GM12878 (cell line): ENCODE data around the gene DDX39B. TPM values are rescaled to one million over a fixed set of nuclear protein-coding genes. Genes with fewer than 3 reads are reported as not detected.

Experiments
- CBX5 ChIP-seq: sonication (generic); IDR thresholded peaks from 2 replicates; pipeline ENCODE4 v1.6.1; 2016; ENCODE audit warnings: low read depth, moderate library complexity, mild to moderate bottlenecking, inconsistent platforms
- E2F8 ChIP-seq: fragments of 450-650 bp; IDR thresholded peaks from 2 replicates; pipeline ENCODE4 v1.6.1; 2018; ENCODE audit warnings: mild to moderate bottlenecking, low read depth, moderate library complexity; ENCODE audit not compliant: partially characterized antibody
- E4F1 ChIP-seq: fragments of 450-650 bp; IDR thresholded peaks from 2 replicates; pipeline ENCODE4 v1.6.1; 2018; ENCODE audit warnings: borderline replicate concordance, mild to moderate bottlenecking; ENCODE audit not compliant: partially characterized antibody
- FOXK2 ChIP-seq: fragments of 450-650 bp; IDR thresholded peaks from 2 replicates; pipeline ENCODE4 v1.6.1; 2017; ENCODE audit warnings: mild to moderate bottlenecking, moderate library complexity
- HCFC1 ChIP-seq: fragments of 150-350 bp; IDR thresholded peaks from 2 replicates; pipeline ENCODE4 v1.6.1; 2014; ENCODE audit warnings: low read length
- NFIC ChIP-seq: IDR thresholded peaks from 2 replicates; pipeline ENCODE4 v1.6.1; 2012; ENCODE audit warnings: low read depth, mild to moderate bottlenecking, inconsistent platforms, low read length, moderate library complexity
- NFYA ChIP-seq: IDR thresholded peaks from 2 replicates; pipeline ENCODE4 v1.6.1; 2011; ENCODE audit warnings: low read depth, mild to moderate bottlenecking, low read length, improper control_type of control experiment, borderline replicate concordance
- RELB ChIP-seq: fragments of 450-650 bp; IDR thresholded peaks from 2 replicates; pipeline ENCODE4 v1.6.1; 2017; ENCODE audit warnings: low read depth, mild to moderate bottlenecking, moderate library complexity
- RFX5 ChIP-seq: IDR thresholded peaks from 2 replicates; pipeline ENCODE4 v1.6.1; 2011; ENCODE audit warnings: low read depth, low read length, improper control_type of control experiment
- SIX5 ChIP-seq: IDR thresholded peaks from 2 replicates; pipeline ENCODE4 v1.6.1; 2011; ENCODE audit warnings: mild to moderate bottlenecking, low read depth, low read length, moderate library complexity; ENCODE audit not compliant: severe bottlenecking
- SREBF1 ChIP-seq: IDR thresholded peaks from 2 replicates; pipeline ENCODE4 v1.6.1; 2012; ENCODE audit warnings: mild to moderate bottlenecking, low read length
- ZBTB40 ChIP-seq: fragments of 450-650 bp; IDR thresholded peaks from 2 replicates; pipeline ENCODE4 v1.6.1; 2016; ENCODE audit warnings: mild to moderate bottlenecking, moderate library complexity, borderline replicate concordance
- ZNF592 ChIP-seq: fragments of 450-650 bp; IDR thresholded peaks from 2 replicates; pipeline ENCODE4 v1.6.1; 2017; ENCODE audit warnings: mild to moderate bottlenecking, moderate library complexity
- polyA plus RNA-seq, 11 experiments: library from polyadenylated mRNA; depleted of rRNA in 4 of 11; unstranded in 6 of 11; stranded (reverse) in 5 of 11; fragments of >200 nt; fragmentation: Nextera tagmentation in 4 of 11; fragmentation: Illumina TruSeq in 1 of 11; extraction: Ambion mirVana in 4 of 11; extraction: Trizol in 1 of 11; gene quantifications; 1 replicate in 1 of 11; 2 replicates in 10 of 11; pipeline versions ENCODE4 v1.2.1 to v1.2.3, GENCODE V29; 2011 to 2016; ENCODE audit warnings: inconsistent platforms in 2 of 11, missing spikeins in 2 of 11, low read depth in 1 of 11
- total RNA-seq, 4 experiments: library from RNA; depleted of rRNA in 3 of 4; stranded (reverse); fragments of >200 nt in 3 of 4; fragmentation: Illumina TruSeq in 1 of 4; extraction: Trizol in 1 of 4; gene quantifications; 2 replicates each; pipeline versions ENCODE4 v1.2.1 to v1.2.3, GENCODE V29; 2013 to 2021

The DDX39B gene
- total and polyA plus RNA-seq, 10 of the 15 experiments (the other 5 are each of a cell fraction or from before 2014, with no cell fraction given): 271 to 661 (median 330) TPM

- TF ChIP-seq E2F8: no peak
- no peak for TF ChIP-seq RFX5
- TF ChIP-seq FOXK2: no peak
- TF ChIP-seq CBX5: no peak
- TF ChIP-seq ZNF592: no peak
- TF ChIP-seq SREBF1: no peak
- peak; percentile 67; the same call in 1 of the 2 replicates for TF ChIP-seq RELB
- TF ChIP-seq NFIC: peak; percentile 91
- TF ChIP-seq ZBTB40: no peak; the same call in 1 of the 2 replicates
- no peak for TF ChIP-seq E4F1
- no peak for TF ChIP-seq HCFC1
- TF ChIP-seq NFYA: no peak
- TF ChIP-seq SIX5: no peak
Observed at GRCh38 chr6:31559958-31560696, 18.3 kb upstream of the DDX39B start (continued).
